Muscle of arm (tissue), 12 donors: Measurements from ENCODE around the gene MACROD2. TPM values are rescaled to one million over a fixed set of nuclear protein-coding genes. Genes with fewer than 3 reads are reported as not detected.
"Not testable (repeated sequence)": the region's sequence is repeated elsewhere in the genome, so short reads cannot be mapped to it uniquely, and the experiment has no call there.

Experiments
- DNase-seq: peaks from one replicate; pipeline ENCODE4 v3.0.0-alpha.2; 2013
- polyA plus RNA-seq, 12 donors: library from polyadenylated mRNA; unstranded; fragments of 120-200 nt; gene quantifications; one replicate each; pipeline ENCODE4 v1.2.1, GENCODE V29; 2013; ENCODE audit not compliant: insufficient read length in 12 of 12

MACROD2 gene
- polyA plus RNA-seq, 12 donors: 2.7 to 19.1 (median 4.0) TPM; not detected in 1

- DNase-seq: no peak
These were observed 952.6 kb downstream of the MACROD2 start for GRCh38 chr20:14947946-14948345.

GRCh38 chr20:14948416-14948815, 953.1 kb downstream of the MACROD2 start:
- no peak for DNase-seq

GRCh38 chr20:14950633-14951032, 955.3 kb downstream of the MACROD2 start:
- no peak for DNase-seq

GRCh38 chr20:14951105-14951504, 955.8 kb downstream of the MACROD2 start:
- DNase-seq: no peak

GRCh38 chr20:14951707-14952418, 956.5 kb downstream of the MACROD2 start:
- no peak for DNase-seq

- DNase-seq: no peak
These were observed 958.4 kb downstream of the MACROD2 start for GRCh38 chr20:14953736-14954135.

GRCh38 chr20:14955399-14955798, 960.1 kb downstream of the MACROD2 start:
- no peak for DNase-seq

GRCh38 chr20:14956026-14956425, 960.7 kb downstream of the MACROD2 start:
- no peak for DNase-seq

GRCh38 chr20:14956538-14956937, 961.2 kb downstream of the MACROD2 start:
- DNase-seq: no peak

- DNase-seq: no peak
These were observed 962.1 kb downstream of the MACROD2 start for GRCh38 chr20:14957402-14957801.

- DNase-seq: no peak
These were observed 963.3 kb downstream of the MACROD2 start for GRCh38 chr20:14958626-14959025.

GRCh38 chr20:14959506-14960475, 964.5 kb downstream of the MACROD2 start:
- DNase-seq: peak; percentile 15

GRCh38 chr20:14960831-14961230, 965.5 kb downstream of the MACROD2 start:
- DNase-seq: no peak

- DNase-seq: no peak
These were observed 967.9 kb downstream of the MACROD2 start for GRCh38 chr20:14963262-14963663.

- DNase-seq: no peak
These were observed 970.9 kb downstream of the MACROD2 start for GRCh38 chr20:14966203-14966602.

- DNase-seq: no peak
These were observed 971.5 kb downstream of the MACROD2 start for GRCh38 chr20:14966808-14967207.

GRCh38 chr20:14972256-14972655, 976.9 kb downstream of the MACROD2 start:
- DNase-seq: no peak

- no peak for DNase-seq
These were observed 977.4 kb downstream of the MACROD2 start for GRCh38 chr20:14972690-14973089.

GRCh38 chr20:14979453-14979986, 984.2 kb downstream of the MACROD2 start:
- no peak for DNase-seq

- not testable (repeated sequence) for DNase-seq
These were observed 986.2 kb downstream of the MACROD2 start for GRCh38 chr20:14981486-14981885.

GRCh38 chr20:14982324-14982723, 987.0 kb downstream of the MACROD2 start:
- DNase-seq: not testable (repeated sequence)

GRCh38 chr20:14984305-14984704, 989.0 kb downstream of the MACROD2 start:
- no peak for DNase-seq
